Activated CD4-positive, alpha-beta T cell treated with anti-CD3 and anti-CD28 coated beads, Interleukin-2, amount 50 U/mL, for 1 hour (primary cell): ENCODE measurements around the gene TDRD3.

Experiments used
- DNase-seq: peaks from one replicate; pipeline ENCODE4 v3.0.0-alpha.2; 2020

The TDRD3 gene

DNA sequence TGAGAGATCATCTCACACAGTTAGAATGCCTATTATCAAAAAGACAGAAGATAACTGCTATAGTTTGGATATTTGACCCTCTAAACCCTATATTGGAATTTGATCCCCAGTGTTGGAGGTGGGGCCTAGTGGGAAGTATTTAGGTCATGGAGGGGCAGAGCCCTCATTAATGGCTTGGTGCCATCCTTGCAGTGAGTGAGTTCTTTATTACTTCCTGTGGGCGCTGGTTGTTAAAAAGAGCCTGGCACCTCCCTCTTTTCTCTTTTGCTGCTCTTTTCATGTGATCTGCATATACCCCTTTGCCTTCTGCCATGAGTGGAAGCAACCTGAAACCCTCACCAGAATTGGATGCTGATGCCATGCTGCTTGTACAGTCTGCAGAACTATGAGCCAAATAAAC, 66.8 kb downstream of the TDRD3 start:
- DNase-seq, result no peak

DNA sequence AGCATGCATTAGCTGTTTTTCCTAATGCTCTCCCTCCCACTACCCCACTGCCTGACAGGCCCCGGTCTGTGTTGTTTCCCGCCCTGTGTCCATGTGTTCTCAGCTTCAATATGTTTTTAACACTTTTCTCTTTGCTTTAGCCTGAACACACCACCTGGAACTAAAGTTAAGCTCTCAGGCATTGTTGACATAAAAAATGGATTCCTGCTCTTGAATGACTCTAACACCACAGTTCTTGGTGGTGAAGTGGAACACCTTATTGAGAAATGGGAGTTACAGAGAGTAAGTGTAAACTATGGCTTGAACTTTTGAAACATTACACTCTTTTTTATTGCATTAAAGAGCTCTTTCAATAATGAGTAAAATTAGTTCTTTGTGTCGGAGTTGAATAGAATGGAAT, 70.1 kb downstream of the TDRD3 start:
- no peak for DNase-seq

DNA sequence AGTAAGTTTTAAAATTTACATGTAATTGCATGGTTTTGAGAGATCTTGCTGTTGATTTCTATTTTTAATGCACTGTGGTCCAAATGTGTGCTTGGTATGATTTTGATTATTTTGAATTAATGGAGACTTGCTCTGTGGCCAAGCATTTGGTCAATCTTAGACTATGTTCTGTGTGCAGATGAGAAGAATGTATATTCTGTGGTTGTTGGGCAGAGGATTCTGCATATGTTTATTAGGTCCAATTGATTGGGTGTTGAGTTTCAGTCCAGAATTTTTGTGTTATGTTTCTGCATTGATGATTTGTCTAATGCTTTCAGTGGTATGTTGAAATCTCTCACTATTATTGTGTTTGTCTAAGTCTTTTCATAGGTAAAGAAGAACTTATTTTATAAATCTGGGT, 82.3 kb downstream of the TDRD3 start:
- no peak for DNase-seq

DNA sequence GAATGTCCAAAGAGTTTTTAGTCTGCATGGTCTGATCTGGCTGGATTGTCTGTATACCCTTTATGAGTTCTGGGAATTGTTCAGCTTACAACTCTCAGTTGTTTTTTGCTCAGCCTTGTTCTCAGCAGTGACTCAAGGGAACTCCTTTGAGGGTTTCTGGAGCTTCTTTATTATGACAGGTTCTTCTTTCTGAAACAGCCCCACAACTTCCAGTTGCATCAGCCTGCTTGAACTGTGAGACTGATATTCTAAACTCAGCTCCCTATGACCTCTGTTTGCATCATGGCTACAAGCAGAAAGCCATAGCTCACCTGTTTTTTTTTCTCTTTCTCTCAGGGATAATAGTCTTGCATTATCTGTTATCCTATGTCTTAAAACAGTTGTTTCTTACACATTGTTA, 85.0 kb downstream of the TDRD3 start:
- no peak for DNase-seq

DNA sequence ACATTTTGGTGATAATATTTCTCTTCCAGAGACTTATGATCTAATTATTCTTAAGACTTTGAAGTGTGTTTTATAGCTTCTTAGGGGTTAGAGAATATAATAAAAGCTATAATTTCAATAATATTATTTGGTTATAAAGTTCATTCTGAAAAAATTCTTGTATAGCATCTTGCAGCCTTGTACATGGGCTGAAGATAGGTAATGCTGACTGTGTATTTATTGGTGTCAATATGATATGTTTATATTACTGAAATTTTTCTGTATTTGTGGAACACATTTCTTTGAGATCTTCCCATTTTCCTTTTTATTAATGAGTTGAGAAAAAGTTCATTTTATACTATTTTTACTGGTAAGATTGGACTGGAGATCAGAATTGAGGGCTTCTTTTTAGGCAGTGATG, 87.8 kb downstream of the TDRD3 start:
- DNase-seq, result no peak

DNA sequence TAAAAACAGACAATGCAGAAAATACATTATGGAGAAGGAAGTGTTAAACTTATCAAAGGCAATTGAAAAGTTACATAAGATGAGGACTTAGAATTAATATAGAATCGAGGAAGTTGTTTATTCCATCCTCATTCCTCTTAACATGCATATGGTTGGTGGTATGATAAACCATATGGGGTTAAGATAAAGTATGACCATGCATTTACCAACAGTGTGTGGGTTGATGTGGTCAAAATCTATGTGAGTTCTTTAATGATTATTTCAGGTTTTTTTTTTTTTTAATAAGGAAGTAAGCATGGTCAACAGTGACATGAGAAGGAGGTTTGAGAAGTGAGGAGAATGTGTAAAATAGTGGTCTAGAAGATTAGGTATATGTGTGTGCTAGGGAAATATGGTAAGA, 94.5 kb downstream of the TDRD3 start:
- DNase-seq, result no peak

DNA sequence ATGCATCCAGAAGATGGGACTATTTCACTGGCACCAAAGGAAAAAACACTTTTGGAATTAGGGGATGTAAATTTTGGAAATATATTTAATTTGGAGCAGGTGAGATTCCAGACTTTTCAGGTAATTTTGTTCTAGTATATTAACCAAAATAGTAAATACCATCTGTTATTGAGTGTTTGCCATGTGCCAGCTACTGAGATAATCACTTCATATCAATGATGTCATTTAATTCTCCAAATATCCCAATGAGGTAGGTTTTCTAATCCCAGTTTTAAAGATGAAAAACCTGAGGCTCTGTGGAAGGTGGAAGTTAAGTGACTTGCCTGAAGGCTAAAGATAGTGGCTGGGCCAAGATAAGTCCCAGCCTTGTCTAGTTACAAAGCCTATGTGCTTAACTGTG, 95.2 kb downstream of the TDRD3 start:
- no peak for DNase-seq

DNA sequence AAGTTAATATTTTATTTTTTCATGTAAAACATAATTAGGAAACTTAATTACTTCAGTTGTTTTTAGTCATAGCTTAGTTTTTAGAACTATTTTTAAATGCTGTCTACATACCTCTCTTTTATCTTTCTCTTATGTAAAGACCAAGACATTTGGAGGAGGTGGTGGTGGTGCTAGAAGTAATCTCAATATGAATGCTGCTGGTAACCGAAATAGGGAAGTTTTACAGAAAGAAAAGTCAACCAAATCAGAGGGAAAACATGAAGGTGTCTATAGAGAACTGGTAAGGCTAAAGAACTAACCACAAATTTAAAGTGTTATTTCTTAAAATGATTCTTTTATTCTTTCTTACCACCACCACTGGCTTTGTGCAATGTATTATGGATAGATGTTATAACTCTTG, 97.3 kb downstream of the TDRD3 start:
- DNase-seq, result no peak

DNA sequence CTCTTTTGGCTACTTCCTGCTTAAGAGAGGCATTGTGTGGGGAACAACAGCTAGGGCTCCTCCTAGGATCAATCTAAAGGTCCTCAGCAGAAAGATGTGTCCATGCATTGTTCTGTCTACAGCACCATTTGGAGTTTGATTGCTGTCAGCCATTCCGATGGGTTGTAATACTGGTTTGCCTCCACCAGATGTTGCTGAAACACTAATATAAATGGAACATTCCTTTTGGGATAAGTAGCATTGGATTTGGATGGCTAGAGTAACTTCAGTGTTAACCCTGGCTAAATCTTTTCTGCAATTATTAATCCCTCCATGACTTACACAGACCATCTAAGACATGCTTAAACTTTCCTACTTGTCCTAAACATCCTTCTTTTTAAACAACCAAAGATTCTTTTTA, 104.2 kb downstream of the TDRD3 start:
- DNase-seq, result no peak

DNA sequence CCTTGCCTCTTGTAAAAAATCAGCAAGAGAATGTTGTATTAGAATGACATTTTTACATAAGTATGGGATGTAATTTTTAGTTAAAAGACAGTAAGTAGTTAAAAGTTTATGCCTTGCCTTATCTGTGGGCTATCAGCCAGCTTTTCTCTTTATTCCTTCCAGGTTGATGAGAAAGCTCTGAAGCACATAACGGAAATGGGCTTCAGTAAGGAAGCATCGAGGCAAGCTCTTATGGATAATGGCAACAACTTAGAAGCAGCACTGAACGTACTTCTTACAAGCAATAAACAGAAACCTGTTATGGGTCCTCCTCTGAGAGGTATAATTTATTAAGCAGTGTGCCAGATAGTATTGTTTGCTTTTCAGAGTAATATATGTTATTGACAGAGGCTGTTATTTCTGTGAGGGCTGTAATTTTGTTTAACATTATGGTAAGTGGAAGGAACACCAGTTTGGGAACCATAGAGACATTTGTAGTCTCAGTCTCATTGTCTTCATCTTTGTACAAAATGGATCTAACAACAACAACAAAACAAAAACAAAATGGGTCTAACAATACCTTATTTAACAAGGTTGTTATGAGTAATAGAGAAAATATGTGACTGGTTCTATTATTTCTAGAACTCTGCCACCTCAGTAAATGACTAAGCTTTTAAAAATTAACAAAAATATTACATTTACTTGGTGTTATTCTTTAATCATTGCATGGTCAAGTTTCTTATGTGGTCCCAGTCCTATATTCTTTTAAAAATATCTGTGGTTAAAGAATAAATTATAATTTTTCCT, 112.8 kb downstream of the TDRD3 start:
- no peak for DNase-seq

DNA sequence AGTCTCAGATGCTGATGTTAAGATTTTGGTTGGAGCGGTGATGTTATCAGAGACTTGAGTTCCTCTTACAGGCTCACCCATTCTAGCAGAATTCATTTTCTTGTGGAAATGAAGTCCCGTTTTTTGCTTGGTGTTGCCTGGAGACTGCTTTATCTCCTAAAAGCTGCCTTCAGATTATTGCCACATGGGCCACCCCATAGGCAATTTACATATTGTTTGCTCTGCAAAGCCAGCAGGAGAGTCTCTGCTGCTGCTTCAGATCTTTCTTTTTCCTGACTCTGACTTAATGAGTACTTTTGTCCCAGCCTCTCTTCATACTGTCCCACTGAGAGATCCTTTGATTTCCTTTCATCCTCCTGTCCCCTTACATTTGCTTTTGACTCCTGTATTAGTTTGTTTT, 114.6 kb downstream of the TDRD3 start:
- DNase-seq, result no peak

DNA sequence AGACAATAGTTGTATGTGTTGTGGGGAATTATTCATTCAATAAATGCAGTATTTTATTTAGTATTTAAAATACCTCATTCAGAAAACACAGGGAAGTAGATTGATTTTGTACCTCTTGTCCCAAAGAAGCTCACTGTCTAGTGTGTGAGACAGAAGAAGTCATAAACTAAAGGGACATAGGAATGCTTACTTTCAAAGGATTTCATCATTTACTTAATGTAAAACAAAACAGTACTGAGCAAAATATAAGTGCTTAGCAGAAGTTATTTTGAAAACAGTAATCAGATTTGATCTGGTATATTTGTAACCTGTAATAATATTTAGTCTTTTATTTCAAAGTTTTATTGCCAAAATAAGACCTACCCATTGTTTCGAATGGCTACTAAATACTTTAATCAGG, 117.9 kb downstream of the TDRD3 start:
- DNase-seq, result no peak

DNA sequence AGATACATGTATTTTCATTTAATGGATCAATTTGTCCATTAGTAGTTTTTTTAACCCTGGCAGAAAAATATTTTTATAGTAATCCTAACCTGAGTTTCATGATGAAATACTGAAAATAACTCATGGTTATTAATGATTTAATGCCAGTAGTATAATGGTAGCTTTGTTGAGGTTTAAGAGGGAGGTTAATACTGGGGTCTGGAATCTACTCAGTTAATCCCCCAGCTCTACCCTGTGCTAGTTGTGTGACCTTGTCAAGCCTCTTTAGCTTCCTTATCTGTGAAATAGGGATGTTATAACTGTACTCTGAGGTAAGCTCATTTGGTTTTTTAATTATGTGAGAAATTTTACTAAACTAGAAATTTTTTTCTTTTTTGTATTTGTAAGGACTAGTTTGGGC, 122.5 kb downstream of the TDRD3 start:
- DNase-seq, result no peak

DNA sequence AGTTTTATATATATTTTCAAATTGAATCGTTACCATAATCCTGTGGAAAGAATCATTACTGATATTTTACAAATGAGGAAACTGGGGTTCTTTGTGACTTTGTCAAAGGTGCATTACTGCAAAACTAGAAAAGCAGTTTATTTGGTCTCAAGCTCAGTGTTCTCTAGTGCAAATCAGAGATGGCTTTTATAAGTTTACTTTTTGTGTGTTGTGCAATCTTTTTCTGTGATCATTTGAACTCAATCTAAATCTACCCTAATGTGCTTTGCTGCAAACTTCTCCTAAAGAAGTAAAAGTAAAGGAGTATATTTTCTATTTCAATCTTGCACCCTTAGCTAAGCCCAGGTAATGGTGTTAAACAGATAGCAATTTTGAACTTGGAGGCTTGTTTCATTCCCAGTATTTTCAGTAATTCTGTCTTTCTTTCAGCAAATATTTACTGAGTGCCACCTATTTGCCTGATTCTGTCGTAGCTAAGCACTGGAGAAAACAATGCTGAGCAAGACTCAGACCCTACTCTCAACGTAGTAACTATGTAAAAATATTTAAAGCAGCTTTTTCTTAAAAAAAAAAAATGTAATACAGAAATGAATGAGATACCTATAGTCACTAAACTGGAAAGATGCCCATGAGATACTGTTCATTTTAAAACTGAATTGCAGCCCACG, 124.0 kb downstream of the TDRD3 start:
- DNase-seq, result no peak

DNA sequence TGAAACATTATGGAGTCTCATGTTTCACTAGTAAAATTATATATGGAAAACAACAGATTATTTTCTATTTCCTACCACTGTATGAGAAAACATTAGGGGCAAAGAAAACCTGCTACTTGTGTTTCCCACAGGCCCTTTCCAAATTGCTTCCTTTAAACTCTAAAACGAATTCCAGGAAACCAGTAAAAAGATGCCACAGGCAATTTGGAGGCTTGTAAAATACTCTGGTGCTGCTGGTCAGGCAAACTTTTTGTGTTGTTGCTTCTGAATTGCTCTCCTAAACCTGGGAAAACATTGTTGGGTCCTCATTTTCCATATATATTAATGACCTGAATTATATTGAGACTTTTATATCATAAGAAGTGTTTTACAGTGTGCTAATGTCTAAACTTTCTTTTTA, 141.5 kb downstream of the TDRD3 start:
- DNase-seq, result no peak

DNA sequence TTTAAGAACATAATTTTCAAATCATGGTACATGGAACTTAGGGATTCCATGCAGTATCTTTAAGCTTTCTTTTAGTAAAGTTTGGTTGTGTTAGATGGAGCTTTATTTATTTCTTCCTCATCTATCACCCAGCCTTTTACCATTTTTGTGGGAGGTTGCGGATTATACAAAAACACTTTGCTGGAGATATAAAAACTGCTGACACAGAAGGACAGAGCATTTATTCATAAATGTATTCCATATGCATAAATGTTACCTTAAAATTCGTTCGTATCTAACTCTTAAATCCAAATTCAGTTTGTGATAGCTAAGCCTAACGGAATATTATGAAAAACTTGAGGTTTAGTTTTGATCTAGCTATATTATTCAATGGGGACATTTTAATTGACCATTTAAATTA, 143.3 kb downstream of the TDRD3 start:
- no peak for DNase-seq

DNA sequence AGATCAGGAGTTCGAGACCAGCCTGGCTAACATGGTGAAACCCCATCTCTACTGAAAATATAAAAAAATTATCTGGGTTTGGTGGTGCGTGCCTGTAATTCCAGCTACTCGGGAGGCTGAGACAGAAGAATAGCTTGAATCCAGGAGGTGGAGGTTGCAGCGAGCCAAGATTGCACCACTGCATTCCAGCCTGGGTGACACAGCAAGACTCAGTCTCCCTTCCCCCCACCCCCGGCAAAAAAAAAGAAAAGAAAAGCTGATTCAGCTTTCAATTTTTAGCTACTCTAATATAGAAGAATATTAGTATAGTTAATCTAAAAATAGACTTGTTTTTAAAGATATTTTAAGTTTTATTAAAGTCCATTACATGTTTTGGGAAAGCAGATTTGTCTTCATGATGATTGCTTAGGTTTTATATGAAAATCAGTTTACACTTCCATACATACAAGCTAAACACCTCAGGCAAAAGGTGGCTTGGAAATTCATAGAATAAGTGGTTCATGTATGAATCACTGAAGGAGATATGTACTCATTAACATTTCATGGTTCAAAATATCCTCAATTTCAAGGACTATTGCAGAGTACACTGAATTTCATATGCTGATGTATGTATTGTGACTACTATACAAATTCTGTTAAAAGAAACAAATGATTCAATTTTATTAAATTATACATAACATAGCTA, 165.2 kb downstream of the TDRD3 start:
- DNase-seq, result no peak

DNA sequence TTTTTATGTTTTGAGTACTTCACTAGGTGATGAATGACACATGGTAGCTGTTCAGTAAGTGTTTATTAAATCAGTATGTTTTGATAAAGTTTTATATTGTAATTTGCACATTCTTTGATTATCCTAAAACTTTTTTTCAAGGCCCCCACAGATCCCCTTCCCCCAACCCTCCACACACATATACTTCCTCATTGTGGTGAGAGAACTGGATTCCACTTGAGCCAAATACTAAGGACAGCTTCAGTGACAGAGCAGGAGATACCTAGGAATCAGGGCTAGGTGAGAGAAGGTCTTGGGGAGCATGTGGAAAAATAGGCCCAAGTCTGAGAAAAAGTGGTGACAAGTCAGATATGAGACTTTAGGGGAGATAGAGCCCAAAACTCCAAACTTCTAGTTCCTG, 174.6 kb downstream of the TDRD3 start:
- DNase-seq, result no peak

DNA sequence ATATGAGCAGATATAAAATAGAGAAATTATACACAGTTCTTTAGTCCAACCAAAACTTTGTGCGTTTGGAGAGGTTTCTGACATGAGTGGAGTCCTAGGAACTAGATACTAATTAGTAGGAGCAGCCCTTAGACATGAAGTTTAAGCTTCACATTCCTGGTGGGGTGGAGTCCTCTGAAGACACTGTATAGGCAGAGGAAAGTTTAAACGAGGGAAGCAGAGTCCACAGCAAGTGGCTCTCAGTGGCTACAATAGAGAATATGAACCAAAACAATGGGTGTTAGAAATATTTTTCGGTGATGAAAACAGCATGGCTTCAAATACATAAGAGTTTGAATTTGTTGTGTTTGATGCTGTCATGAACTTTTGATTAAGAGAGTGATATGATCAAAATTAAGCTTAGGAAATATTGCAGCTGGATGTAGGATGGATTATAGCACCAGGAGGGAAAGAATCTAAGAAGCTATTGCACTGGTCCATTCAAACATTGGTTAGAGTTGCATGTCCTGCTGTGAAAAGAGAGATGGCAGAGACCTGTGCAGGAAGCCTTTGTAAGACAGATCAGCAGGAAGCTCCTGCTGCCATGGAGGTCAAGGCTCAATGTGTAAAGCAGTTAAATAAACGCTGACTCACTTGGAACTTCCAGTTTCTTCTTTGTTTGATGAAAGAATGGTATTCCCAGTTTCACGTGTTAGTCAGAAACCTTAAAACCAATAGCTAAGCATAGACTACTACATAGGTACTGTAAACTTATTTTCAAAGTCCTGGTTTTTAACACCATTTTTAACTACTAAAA, 175.2 kb downstream of the TDRD3 start:
- DNase-seq, result no peak

DNA sequence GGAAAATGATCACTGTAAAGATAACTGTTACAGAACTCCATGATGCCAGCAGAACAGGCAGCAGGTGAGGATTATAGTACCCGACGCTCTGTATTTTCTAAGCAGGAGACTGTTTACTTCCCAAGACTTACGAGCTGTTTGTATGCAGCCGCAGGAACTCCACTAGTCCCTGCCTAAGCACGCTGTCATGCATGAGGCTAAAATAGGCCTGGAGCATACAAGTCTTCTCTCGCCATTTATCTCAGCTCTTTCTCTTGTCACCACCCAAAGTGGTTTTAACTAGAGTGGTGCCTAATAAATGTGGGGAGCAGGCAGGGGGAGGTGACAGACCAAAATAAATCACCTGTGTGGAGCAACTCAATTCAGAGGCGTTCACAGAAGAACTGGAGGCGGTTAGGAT, 175.8 kb downstream of the TDRD3 start:
- no peak for DNase-seq

DNA sequence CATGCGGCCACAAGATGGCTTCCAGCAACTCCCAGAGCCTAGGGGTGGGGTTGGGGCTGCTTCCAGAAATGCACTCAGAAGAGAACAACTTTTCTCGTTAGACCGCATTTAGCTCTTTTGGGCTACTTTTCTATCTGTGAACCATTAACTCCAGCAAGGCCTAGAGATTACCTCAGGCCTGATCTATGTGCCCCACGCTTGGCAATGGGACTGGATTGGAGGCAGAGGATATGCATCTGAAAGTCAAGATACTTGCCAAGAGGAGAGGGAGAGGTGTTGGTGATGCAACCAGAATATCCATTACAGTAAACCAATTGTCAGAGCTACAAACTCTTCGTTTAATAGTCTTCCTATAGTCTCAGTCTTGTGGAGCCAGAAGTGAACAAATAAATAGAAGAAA, 177.7 kb downstream of the TDRD3 start:
- no peak for DNase-seq

DNA sequence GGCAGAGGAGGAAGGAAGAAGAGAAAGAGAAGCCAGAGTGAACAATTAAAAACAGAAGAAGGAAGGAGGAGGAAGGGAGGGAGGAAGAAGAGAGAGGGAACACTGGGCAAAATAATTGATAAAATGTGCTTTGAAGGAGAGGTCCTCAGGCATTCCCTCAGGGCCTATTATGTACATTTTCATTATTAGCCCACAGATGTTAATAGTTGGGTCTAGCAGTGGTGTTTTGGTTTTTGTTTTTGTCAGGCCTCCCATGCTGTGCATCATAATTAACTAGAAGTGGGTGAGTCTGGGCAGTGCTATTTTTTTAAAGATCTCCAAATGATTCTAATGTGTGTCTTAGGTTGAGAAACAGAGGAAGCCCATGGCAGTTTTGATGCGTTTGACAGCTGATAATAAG, 178.1 kb downstream of the TDRD3 start:
- no peak for DNase-seq

DNA sequence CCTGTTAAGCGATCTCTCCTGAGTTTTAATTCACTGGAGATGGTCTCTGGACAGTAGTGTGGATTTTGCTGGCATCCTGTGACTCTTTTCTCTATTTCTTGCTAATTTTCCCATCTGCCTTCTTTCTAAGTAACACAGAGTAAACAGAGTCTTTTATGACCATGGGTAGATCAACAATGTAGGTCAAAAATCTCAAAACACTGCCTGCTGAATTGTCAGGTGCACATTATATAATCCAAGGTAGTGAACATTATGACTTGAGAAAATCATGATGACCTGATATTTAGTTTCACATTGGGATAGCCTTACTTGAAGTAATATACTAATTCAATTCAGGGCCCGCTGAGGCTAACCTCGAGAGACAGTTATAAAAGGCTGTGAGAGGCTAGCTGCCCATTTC, 180.7 kb downstream of the TDRD3 start:
- DNase-seq, result no peak
